ENCODE measurements around the gene GEMIN7.

The GEMIN7 gene

GRCh38 chr19:45090034-45090433 is 11.0 kb downstream of the GEMIN7 start:
- DNase-seq (ENCODE audit: low read depth), result no peak

GRCh38 chr19:45090606-45091005 is 11.5 kb downstream of the GEMIN7 start:
- DNase-seq (ENCODE audit: low read depth), result no peak

- peak; percentile 98 for DNase-seq (ENCODE audit: low read depth)
Observed at GRCh38 chr19:45091031-45091923, 12.2 kb downstream of the GEMIN7 start.

GRCh38 chr19:45092747-45093678 is 14.0 kb downstream of the GEMIN7 start, which contains the start of gene PPP1R37:
TSS of gene PPP1R37 (plus strand) at chr19:45093179. CDS start at chr19:45093326, 147 bp downstream.
- peak; percentile 97 for DNase-seq (ENCODE audit: low read depth)

- DNase-seq (ENCODE audit: low read depth), result no peak
Observed at GRCh38 chr19:45094137-45094536, 15.1 kb downstream of the GEMIN7 start.

GRCh38 chr19:45094707-45095106 is 15.6 kb downstream of the GEMIN7 start:
- DNase-seq (ENCODE audit: low read depth), result no peak

GRCh38 chr19:45095496-45096413 is 16.7 kb downstream of the GEMIN7 start:
- DNase-seq (ENCODE audit: low read depth), result no peak

GRCh38 chr19:45096700-45097099 is 17.6 kb downstream of the GEMIN7 start:
- DNase-seq (ENCODE audit: low read depth), result no peak

GRCh38 chr19:45097450-45097775 is 18.4 kb downstream of the GEMIN7 start:
- no peak for DNase-seq (ENCODE audit: low read depth)

GRCh38 chr19:45097776-45098520 is 18.9 kb downstream of the GEMIN7 start:
- DNase-seq (ENCODE audit: low read depth), result peak; percentile 97

- DNase-seq (ENCODE audit: low read depth), result peak; percentile 18
Observed at GRCh38 chr19:45098521-45099466, 19.7 kb downstream of the GEMIN7 start.

GRCh38 chr19:45099467-45100191 is 20.6 kb downstream of the GEMIN7 start:
- peak; percentile 60 for DNase-seq (ENCODE audit: low read depth)

GRCh38 chr19:45100201-45100600 is 21.1 kb downstream of the GEMIN7 start:
- peak; percentile 17 for DNase-seq (ENCODE audit: low read depth)

- peak; percentile 9 for DNase-seq (ENCODE audit: low read depth)
Observed at GRCh38 chr19:45100846-45101252, 21.8 kb downstream of the GEMIN7 start.

- no peak for DNase-seq (ENCODE audit: low read depth)
Observed at GRCh38 chr19:45101806-45102205, 22.7 kb downstream of the GEMIN7 start.

GRCh38 chr19:45102481-45102880 is 23.4 kb downstream of the GEMIN7 start:
- no peak for DNase-seq (ENCODE audit: low read depth)

- no peak for DNase-seq (ENCODE audit: low read depth)
Observed at GRCh38 chr19:45103156-45103507, 24.1 kb downstream of the GEMIN7 start.

- no peak for DNase-seq (ENCODE audit: low read depth)
Observed at GRCh38 chr19:45103508-45104319, 24.7 kb downstream of the GEMIN7 start.

Measured in amniotic epithelial cell (primary cell).